NCI-H1417 treated with DMSO at 0.1 percent for 48 hours (cell line): ENCODE measurements around the gene ARID3A.

ENCODE experiments used
- DNase-seq: peaks from one replicate; lab custom pipeline; 2025; lab: John Stamatoyannopoulos, UW

ARID3A gene

DNA sequence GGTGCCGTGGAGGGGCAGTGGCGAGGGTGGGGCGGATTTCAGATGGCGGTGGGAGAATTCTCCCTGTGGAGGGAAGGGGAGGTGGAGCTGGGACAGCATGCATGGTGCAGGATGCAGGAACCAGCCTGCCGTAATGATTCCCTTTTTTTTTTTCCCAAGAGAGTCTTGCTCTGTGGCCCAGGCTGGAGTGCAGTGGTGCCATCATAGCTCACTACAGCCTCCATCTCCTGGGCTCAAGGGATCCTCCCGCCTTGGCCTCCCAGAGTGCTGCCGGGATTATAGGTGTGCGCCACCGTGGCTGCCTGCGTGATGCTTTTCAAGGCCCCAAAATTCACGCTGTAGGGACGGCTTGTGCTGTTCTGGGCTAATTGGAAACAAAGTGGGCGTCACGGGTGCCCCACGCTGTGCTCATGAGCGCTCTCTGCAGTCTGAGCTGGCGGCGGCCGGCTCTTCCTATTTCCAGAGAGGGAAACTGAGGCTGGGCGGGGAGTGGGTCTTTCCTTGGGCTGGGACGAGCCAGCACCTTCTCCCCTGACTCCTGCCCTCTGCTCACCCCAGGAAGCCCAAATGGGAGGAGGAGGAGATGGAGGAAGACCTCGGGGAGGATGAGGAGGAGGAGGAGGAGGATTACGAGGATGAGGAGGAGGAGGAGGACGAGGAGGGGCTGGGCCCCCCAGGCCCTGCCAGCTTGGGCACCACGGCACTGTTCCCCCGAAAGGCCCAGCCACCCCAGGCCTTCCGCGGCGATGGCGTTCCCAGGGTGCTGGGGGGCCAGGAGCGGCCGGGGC is 6.2 kb downstream of the ARID3A start:
- no peak for DNase-seq

DNA sequence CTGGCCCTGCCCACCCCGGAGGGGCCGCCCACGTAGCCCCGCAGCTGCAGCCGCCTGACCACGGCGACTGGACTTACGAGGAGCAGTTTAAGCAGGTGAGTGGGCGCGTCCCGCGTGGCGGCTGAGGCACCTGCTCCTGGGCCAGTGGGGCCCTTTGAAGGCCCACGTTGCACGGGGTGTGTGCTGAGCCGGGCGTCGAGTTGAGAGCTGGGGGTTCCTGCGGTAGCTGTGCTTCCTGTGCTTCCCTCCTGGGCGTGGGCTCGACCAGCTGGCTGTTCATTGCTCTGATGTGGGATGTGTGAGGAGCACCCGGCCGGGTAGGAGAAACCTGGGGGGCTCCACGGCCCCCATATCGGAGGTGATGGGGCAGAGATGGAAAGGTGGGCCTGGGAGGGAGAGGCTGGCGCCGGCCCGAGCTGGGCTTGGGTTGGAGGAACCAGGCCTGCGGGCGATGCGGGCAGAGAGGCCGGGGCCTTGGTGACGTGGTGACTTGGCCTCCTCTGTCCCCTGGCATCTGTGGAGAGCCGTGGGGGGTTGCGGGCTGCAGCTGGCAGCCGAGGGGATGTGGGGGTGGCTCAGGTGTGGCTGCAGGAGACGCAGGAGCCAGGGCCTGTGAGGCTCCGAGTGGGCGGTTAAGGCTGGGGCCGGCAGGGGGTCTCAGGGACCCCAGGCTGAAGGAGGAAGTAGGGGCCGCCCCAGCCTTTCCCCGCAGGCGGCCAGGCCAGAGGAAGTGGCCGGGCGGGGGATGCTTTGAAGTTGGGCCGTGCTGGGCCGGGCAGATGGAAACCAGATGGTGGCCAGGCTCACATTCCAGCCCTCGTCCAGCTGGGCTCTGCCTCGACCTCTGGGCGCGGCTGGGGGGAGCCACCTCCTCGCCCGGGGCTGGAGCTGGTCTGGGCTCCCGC is 7.1 kb downstream of the ARID3A start:
- DNase-seq = no peak

DNA sequence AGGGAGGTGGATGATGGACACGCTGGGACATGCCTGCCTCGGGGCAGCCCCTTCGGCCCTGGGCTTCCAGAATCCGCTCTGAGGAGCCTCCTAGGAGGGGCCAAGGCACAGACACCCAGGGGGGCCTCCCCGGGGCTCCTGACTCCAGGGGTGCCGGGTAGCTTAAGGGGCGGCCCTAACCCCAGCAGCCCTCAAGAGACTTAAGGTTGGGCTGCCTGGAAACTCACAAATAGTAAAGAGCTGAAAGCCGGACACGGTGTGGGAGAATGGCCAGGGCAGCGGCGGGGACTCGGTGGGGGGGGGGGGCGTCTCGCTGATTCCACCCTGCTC is 7.7 kb downstream of the ARID3A start:
- DNase-seq = no peak

DNA sequence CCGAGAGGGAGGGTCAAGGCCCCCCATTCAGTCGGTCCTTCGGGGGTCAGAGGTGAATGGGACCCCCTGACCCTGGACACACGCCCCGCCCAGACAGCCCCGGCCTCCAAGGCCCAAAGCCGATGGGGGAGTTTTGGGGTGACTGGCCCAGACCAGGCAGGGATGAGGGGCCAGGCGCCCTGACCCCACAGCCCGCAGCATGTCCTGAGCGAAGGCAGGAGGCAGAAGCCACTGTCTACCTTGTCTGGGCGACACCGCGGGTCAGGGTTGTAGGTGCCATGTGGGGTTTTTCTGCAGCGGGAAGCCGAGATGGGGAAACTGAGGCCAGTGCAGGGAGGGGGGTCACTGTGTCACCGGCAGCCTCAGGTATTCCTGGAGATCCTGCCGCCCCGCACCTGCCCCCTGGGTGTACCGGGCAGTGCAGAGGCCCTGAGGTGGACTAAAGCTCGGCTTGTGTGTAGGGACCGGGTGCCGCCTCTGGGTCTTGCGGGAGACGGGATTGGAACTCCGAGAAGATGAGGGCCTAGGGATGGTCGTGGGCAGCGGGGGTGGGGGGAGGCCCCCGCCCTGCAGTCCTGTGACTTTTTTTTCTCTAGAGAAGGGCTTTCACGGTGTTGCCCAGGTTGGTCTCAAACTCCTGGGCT is 8.5 kb downstream of the ARID3A start:
- DNase-seq = no peak

DNA sequence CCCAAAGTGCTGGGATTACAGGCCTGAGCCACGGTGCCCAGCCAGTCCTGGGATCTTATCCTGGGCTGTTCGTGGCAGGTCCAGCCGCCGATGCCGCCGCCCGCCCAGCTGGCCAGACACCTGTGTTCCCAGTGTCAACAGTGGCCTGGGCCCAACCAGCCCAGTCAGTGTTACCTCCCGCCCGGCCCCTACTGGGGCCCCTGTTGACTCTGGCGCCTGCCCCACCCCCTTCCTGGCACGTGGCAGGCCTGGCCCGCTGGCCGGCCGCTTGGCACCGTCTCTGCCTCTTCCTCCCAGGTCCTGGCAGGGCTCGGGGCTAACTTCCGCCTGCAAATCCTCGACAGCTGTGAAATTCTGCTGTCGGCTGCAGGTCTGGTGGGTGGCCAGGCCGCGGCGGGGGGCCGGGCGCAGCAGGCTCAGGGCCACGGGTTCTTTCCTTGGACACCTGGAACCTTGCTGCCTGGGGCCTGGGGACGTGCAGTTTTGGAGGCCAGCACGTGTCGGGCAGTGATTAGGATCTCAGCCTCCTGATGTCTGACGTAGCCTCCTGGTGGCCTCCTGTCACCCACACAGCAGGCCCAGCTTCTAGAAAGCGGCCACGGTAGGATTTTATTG is 9.1 kb downstream of the ARID3A start:
- DNase-seq = no peak

DNA sequence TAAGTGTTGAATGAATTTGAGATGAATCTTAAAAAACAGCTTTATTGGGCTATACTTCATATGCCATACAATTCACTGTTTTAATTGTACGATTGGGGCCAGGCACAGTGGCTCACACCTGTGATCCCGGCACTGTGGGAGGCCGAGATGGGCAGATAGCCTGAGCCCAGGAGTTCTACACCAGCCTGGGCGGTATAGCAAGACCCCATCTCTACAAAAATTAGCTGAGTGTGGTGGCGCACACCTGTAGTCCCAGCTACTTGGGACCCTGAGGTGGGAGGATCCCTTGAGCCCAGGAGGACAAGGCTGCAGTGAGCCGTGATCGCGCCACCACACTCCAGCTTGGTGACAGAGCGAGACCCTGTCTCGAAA is 10.3 kb downstream of the ARID3A start:
- no peak for DNase-seq

DNA sequence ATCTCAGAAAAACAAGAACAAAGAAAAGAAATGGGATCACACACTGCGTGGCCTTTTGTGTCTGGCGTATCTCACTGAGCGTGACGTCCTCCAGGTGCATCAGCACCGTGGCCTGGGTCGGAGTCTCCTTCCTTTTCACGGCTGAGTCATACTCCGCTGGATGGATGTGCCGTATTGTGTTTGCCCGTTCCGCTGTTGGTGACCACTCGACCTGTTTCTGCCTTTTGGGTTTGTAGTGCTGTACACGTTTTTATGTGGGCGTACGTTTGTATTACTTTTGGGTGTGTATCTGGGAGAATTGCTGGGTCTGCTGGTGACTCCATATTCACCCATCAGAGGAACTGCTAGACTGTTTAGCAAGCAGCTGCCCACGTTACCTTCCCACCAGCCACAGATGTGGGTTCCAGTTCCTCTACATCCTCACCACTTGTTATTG is 11.4 kb downstream of the ARID3A start:
- DNase-seq = no peak

DNA sequence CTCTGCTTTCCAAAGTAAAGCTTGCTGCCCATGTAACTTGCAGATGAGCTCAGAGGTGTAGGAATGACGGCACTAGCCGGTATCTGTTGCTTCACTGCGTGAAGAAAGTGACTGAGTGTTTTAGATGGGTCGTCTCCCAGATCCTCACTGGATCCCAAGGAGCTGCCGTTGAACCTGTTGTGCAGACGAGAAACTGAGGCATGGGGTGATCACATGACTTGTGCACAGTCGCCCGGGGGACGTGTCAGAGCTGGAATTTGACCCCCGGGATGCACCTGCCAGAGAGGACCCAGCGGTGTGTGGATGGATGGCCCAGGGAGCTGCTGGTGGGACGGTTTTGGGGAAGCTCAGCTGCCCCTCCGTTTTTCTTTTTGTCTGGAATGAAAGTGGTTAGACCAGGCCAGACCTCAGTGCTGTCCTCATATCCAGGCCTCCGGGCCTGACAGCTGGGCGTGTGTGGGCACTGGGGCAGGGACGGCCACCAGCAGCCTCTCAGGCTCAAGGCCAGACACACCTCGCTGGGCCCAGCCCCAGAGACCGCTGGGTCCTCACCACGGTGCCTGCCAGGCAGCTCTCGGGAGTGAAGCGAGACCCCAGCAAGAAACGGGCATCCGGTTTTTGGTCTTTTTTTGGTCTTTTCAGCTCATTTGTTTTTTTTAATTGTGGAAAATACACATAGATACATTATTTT is 12.5 kb downstream of the ARID3A start:
- no peak for DNase-seq

DNA sequence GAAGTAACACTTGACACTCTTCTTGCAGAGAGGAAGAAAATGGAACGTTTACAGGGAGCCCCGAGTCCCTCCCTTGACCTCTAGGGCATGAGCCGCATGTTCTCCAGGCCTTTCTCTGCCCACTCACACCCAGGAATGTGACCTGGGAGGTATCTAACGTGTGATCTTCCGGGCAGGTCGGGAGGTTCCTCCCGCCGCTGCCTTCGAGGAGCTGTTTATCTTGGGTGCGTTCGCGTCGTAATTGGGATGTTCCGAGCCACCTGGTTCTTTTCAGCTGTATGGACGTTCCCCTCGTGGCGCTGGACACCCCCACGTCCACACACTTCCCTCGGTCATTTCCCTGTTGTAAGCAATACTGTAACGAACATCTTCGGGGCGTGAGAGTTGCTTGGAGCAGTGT is 13.6 kb downstream of the ARID3A start:
- no peak for DNase-seq

DNA sequence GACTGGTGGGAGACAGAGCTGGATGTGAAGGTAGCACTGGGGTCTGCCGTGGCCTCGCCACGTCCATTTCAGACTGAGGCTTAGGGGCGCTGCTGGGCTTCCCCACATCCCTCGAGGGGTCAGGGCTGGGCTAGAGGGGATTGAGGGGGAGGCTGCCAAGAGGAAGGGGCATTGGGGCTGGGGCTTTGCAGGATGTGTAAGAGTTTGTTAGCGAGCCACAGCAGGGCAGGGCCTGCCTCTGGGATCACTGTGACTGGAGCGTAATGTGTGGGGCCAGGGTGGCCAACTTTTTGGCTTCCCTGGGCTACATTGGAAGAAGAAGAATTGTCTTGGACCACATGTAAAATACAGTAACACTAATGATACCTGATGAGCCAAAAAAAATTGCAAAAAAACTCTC is 14.1 kb downstream of the ARID3A start:
- no peak for DNase-seq

DNA sequence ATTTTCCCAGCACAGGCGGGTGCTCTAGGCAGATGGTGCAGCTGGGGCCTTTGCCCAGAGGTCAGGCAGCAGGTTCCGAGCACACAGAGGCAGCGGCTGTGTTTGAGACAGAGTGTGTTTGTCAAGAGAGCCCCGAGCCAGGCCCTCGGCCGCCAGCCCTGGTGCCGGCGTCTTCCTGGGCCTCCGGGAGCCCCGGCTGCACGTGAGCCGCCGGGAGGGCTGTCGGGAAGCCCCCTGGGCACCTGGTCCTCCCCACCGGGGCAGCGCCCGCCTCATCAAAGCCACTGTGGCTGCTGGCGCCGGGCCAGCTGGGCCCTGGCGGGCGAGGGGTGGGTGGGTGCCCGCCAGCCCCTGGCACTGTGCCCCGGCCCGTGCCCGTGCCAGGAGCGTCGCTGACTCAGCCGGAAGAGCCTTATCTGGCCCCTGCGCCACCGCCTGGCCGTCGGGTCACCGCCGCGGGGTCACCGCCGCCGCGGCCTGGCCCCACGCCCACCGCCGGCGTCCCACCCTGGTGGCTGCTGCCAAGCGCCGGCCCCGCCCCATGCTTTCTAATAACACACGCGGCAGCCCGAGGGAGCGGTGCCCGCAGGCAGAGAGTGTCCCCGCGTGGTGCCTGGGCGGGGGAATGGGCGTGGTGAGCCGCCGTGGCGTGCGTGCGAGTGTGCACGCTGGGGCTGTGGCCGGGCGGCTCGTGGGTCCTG is 14.9 kb downstream of the ARID3A start:
- no peak for DNase-seq

DNA sequence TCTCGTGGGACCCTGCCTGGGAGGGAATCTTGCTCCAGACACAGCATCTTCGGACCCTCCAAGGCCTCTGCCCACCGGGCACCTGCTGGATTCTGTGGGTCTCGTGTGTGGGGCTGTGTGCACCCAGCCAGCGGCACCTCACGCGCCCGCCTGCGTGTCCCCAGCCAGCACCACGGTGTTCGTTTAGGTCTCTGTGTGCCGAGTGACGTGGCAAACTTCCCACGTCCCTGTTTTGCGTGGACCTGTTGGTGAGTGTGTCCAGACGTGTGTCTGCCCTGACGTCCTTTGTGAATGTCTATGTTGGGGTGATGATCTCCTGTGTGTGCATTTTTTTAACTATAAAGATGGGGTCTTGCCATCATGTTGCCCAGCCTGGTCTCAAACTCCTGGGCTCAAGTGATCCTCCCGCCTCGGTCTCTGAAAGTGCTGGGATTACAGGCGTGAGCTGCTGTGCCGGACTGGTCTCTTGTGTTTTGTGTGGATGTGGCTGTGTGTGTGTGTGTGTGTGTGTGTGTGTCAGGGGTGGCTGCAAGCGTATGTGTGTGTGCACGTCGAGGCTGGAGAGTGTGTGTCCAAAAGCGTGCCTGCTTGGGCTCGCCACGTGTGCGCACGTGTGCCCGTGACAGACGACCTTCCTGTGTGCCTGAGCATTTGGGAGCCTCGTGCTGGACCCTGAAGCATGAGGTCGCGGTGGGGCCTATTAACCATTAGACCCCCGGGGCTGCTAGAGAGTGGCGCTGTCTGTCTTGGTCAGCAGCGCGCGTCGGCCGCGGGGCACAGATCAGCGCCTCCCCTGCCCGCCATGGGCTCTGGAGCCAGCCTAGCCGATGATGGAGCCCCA is 15.7 kb downstream of the ARID3A start:
- DNase-seq = no peak

DNA sequence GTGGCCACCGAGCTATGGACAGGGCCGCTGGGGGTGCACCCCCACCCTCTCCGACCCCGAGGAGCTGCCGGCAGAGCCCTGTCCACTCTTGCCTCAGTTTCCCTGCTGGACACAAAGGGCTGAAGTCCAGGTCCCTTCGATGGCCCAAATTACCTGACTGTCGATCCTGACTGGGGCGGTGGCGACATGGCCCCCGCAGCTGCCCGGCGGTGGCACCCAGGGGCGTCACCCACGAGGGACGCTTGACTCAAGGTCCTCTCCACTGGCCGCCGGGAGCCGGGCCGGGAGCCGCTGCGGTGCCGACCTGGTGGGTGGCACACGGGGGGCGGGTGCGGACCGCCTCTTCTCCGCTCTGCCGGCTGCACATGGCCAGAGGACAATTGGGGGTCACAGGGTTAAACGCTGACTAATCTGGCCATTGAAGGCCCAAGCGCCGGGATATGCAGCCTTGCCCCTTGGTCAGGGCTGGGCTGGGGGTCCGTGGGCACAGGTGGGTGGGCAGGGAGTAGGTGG is 16.4 kb downstream of the ARID3A start:
- DNase-seq = no peak

DNA sequence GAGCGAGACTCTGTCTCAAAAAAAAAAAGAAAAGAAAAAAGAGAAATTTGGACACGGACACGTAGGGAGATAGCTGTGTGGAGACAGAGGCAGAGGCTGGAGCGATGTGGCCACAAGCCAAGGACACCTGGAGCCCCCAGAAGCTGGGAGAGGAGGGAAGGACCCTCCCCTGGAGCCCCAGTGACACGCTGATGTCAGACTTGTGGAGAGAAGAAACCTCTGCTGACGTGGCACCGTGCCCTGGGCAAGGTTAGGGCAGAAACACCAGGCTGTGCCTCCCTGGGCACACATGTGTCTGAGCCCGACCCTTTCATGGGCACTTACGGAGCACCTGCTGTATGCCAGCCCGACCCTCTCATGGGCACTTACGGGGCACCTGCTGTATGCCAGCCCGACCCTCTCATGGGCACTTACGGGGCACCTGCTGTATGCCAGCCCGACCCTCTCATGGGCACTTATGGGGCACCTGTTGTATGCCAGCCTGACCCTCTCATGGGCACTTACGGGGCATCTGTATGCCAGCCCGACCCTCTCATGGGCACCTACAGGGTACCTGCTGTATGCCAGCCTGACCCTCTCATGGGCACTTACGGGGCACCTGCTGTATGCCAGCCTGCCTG is 17.8 kb downstream of the ARID3A start:
- no peak for DNase-seq

DNA sequence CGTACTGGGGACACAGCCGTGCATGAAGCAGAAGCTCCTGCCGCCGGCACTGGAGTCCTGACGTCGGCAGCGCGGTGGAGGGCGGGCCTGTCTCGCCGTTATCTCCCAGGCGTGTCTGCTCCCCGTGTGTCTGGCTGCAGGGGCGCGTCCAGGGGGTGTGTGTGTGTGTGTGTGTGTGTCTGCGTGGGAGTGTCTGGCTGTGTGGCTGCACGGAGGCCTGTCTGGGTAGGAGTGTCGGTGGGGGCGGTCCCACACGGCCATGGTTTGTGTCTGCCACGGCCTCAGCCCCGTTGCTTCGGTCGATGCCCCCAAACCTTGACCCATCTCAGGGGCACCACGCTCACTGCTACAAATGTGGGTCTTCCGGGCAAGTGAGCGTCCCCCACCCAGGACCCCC is 18.3 kb downstream of the ARID3A start:
- no peak for DNase-seq

DNA sequence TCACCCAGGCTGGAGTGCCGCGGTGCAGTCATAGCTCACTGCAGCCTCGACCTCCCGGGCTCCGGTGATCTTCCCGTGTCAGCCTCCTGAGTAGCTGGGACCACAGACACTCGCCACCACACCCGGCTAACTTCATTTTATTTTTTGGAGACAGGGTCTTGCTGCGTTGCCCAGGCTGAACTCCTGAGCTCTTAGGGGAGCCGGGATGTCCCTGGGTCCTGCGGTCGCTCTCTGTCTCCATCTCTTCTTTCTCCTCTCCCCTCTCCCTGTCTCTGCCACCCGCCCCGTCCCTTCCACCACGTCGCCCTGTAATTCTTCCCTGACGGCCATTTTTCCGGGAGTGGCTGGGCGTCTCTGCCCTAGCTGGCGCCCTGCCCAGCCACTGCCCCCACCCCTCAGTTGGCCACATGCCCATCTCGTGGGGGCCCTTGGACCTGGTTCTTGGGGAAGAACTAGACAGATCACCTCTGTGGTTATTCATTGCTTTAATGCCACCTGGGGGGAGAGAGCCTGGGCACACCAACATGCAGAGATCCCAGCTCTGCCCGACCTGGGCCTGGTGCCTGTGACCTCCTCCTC is 18.9 kb downstream of the ARID3A start:
- no peak for DNase-seq

DNA sequence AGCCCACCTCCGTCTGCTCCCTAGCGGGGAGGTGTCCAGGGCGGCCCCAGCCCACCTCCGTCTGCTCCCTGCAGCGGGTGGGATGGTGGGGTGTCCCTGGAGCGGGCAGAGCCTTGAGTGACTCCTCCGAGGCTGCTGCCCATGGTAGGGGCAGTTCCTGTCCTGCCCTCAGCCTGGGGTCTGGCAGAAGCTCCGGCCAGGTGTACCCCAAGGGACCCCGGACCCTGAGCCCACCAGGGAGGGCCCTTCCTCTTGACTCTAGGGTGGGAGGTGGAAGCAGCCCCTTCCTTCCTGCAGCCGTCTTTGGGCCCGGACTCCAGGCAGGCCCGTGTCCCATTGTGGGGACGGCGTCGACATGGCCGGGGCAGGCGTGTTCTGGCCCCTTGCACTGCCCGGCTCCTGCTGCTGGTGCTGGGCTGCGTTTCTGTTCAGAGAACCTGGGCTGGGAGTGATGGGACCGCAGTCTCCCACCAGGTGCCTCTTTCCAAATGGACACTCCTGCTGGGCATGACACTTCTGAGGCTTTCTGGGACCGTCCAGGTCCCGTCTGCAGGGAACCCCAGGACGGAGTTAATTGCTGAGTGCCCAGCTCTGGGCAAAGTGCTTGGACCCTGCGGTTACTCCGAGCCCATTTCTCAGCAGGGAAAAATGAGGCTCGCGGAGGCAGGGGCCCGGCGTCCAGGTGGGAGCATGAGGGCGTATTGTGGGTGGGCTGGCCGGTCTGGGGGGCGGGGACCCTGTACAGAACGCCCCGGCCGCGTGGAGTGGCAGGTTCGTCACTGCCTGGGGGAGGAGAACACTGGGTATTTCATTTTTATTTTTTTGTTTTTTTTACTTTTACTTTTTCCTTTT is 19.8 kb downstream of the ARID3A start:
- DNase-seq = no peak

DNA sequence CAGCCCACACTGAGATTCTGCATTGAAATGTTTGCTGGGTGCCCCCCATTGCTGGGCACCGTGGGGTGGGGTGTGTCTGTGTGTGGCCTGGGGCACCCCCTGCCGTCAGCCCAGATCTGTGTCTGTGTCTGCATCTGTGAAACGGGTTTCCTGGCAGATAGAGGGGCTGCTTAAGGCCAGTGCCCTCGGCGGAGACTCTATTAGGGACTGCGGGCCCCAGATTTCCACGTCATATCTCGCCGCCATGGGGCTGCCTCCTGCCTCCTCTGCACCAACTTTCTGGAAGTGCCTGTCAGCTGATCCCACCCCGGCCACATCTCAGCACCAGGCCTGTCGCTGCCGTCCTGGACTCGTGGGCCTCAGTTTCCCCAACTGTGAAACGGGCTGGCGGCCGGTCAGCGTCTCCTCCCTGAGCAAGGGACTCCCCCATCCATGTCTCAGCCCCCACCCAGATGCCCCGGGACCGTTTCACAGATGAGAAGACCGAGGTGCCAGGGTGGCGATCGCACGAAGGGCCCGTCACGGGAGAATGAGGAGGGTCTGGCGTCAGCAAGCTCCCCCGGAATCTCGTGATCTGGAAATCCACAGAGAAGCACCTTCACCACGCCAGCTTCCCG is 21.4 kb downstream of the ARID3A start:
- DNase-seq = no peak
